Panc1 (cell line): ENCODE measurements around the gene ANGPTL7.

Experiments used
- CTCF ChIP-seq: fragments of 450-650 bp; IDR thresholded peaks from 2 replicates; pipeline ENCODE4 v1.5.1; 2017; ENCODE audit warnings: mild to moderate bottlenecking
- POLR2AphosphoS5 ChIP-seq: IDR thresholded peaks from 2 replicates; pipeline ENCODE4 v1.6.1; 2012; ENCODE audit warnings: mild to moderate bottlenecking, low read depth, low read length, moderate library complexity
- REST ChIP-seq, 2 experiments: IDR thresholded peaks; 2 replicates each; pipeline ENCODE4 v1.6.1; 2011 to 2012; ENCODE audit warnings: low read depth in 2 of 2, control low read depth in 1 of 2, low read length in 1 of 2, mild to moderate bottlenecking in 1 of 2, moderate library complexity in 1 of 2; ENCODE audit not compliant: insufficient read depth in 1 of 2
- SIN3A ChIP-seq: IDR thresholded peaks from 2 replicates; pipeline ENCODE4 v1.6.1; 2012; ENCODE audit warnings: low read depth, mild to moderate bottlenecking, low read length, moderate library complexity, borderline replicate concordance; ENCODE audit not compliant: insufficient read depth

- TF ChIP-seq CTCF: no peak
- TF ChIP-seq POLR2AphosphoS5: no peak
- TF ChIP-seq SIN3A: no peak
- no peak for TF ChIP-seq REST (IDR thresholded peaks at IDR 0.05; ENCODE audit: insufficient read depth in 1 of 2, low read depth in 2 of 2, low read length in 1 of 2)
Observed at GRCh38 chr1:11198851-11199594, 9.9 kb downstream of the ANGPTL7 start.
